ENCODE measurements around the gene LASP1NB.
"Not testable (repeated sequence)": the region's sequence is repeated elsewhere in the genome, so short reads cannot be mapped to it uniquely, and the experiment has no call there.

Gene LASP1NB

DNA sequence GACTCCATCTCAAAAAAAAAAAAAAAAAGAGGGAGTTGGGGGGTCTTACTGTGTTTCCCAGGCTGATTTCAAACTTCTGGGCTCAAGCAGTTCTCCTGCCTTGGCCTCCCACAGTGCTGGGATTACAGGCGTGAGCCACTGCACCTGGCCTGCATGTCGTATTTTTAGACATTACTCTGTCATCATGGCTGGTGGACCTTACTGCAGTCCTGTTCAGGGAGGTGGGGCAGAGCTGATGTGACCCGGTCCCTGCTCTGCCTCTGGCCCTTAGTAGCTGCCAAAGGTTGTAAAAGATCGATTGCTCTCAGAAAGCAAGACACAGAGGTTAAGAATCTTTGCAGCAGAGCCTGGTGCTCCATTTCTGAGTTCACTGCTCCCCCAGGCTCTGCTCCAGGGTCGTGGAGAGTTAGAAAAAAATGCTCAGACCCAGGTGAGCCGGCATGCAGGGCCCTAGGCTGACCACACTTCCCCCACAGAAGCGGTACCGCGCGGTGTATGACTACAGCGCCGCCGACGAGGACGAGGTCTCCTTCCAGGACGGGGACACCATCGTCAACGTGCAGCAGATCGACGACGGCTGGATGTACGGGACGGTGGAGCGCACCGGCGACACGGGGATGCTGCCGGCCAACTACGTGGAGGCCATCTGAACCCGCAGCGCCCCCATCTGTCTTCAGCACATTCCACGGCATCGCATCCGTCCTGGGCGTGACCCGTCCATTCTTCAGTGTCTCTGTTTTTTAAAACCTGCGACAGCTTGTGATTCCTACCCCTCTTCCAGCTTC, 7.1 kb upstream of the LASP1NB start:
- DNase-seq (ENCODE audit: low read depth in 2 of 2): no peak

DNA sequence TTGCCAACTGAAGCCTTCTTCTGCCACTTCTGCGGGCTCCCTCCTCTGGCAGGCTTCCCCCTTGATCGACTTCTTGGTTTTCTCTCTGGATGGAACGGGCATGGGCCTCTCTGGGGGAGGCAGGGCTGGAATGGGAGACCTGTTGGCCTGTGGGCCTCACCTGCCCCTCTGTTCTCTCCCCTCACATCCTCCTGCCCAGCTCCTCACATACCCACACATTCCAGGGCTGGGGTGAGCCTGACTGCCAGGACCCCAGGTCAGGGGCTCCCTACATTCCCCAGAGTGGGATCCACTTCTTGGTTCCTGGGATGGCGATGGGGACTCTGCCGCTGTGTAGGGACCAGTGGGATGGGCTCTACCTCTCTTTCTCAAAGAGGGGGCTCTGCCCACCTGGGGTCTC, 6.5 kb upstream of the LASP1NB start:
- DNase-seq (ENCODE audit: low read depth in 2 of 2): no peak

- no peak for DNase-seq (ENCODE audit: low read depth in 2 of 2)
Measured at GRCh38 chr17:38919316-38920078, 5.9 kb upstream of the LASP1NB start.

DNA sequence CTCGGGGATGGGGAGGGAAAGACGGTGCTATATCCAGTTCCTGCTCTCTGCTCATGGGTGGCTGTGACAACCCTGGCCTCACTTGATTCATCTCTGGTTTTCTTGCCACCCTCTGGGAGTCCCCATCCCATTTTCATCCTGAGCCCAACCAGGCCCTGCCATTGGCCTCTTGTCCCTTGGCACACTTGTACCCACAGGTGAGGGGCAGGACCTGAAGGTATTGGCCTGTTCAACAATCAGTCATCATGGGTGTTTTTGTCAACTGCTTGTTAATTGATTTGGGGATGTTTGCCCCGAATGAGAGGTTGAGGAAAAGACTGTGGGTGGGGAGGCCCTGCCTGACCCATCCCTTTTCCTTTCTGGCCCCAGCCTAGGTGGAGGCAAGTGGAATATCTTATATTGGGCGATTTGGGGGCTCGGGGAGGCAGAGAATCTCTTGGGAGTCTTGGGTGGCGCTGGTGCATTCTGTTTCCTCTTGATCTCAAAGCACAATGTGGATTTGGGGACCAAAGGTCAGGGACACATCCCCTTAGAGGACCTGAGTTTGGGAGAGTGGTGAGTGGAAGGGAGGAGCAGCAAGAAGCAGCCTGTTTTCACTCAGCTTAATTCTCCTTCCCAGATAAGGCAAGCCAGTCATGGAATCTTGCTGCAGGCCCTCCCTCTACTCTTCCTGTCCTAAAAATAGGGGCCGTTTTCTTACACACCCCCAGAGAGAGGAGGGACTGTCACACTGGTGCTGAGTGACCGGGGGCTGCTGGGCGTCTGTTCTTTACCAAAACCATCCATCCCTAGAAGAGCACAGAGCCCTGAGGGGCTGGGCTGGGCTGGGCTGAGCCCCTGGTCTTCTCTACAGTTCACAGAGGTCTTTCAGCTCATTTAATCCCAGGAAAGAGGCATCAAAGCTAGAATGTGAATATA, 4.8 kb upstream of the LASP1NB start:
- DNase-seq (ENCODE audit: low read depth in 2 of 2): no peak

GRCh38 chr17:38921756-38922411, 3.5 kb upstream of the LASP1NB start:
- no peak for DNase-seq (ENCODE audit: low read depth in 2 of 2)

DNA sequence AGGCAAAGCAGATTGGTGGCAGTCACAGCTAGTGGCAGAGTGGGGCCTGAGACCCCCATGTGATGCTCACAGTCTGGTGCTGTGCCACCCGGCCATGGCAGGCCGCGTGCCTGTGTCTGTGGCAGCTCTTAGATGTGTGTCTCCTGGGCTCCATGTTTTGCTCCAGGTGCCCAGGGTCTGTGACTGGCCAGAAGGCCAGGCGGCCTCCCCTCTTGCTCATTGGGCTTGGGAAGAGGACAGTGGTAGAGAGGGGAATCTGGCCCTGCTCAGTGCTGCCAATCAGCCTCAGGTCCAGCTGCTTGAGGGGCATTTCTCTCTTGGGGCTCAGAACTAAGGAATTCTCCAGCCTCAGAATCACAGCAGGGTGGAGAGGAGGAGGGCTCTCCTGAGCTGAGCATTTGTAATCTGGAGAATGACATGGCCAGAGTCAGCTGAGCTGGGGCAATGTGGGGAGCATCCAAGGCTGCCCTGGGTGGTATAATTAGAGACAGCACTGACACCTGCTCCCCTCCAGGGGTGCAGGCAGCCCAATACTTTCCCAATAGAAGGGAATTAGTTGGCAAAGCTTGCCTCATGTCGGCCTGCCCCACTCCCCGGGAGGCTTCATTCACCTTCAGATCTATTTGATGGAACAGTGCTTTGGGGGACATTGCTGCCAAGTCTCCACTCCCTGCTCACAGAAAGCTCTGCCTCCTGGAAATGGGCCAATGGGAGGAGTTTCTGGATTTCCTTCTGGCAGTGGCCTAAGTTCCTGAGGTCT, 2.7 kb upstream of the LASP1NB start:
- DNase-seq (ENCODE audit: low read depth in 2 of 2): no peak

GRCh38 chr17:38926293-38927070, 1.1 kb downstream of the LASP1NB start:
- no peak for DNase-seq (ENCODE audit: low read depth in 2 of 2)

DNA sequence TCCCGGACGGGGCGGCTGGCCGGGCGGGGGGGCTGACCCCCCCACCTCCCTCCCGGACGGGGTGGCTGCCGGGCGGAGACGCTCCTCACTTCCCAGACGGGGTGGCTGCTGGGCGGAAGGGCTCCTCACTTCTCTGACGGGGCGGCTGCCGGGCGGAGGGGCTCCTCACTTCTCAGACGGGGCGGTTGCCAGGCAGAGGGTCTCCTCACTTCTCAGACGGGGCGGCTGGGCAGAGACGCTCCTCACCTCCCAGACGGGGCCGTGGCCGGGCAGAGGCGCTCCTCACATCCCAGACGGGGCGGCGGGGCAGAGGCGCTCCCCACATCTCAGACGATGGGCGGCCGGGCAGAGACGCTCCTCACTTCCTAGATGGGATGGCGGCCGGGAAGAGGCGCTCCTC, 5.4 kb downstream of the LASP1NB start:
- DNase-seq (ENCODE audit: low read depth in 2 of 2): not testable (repeated sequence)

- DNase-seq (ENCODE audit: low read depth in 2 of 2): not testable (repeated sequence)
Measured at GRCh38 chr17:38933962-38934361, 8.5 kb downstream of the LASP1NB start.

DNA sequence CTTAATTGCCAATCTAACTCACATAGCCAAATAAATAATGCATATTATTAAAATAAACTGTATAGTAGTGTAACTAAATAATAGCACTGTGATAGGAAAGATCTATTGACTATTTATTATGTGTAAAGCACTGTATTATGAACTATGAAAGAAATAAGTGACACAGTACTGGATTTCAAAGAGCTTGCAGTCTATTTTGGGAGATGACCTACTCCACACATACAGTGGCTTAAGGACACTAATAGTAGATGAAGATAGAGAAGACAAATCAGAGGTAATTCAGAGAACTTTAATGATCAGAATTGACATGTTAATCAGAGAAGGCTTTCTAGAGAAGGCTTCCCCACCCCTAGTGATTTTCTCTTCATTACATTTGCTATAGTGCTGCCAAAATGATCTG, 14.6 kb downstream of the LASP1NB start:
- no peak for DNase-seq (ENCODE audit: low read depth in 2 of 2)

DNA sequence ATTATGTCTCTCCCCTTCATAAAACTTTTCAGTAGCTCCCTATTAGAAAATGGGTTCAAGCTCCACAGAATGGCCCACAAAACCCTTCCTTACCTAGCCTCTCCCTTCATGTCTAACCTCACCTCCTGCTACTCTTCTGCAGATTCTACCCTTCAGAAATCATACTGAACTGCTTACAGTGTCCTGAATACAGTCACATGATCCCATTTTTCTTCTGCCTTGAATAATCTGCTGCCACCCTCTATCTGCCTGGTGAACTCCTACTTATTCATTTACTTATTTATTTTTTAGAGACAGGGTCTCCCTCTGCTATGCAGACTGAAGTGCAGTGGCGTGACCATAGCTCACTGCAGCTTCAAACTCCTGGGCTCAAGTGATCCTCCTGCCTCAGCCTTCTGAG, 15.0 kb downstream of the LASP1NB start:
- DNase-seq (ENCODE audit: low read depth in 2 of 2): no peak

GRCh38 chr17:38942696-38943334, 17.4 kb downstream of the LASP1NB start:
- DNase-seq (ENCODE audit: low read depth in 2 of 2): no peak

- no peak for DNase-seq (ENCODE audit: low read depth in 2 of 2)
Measured at GRCh38 chr17:38943607-38944006, 18.2 kb downstream of the LASP1NB start.

DNA sequence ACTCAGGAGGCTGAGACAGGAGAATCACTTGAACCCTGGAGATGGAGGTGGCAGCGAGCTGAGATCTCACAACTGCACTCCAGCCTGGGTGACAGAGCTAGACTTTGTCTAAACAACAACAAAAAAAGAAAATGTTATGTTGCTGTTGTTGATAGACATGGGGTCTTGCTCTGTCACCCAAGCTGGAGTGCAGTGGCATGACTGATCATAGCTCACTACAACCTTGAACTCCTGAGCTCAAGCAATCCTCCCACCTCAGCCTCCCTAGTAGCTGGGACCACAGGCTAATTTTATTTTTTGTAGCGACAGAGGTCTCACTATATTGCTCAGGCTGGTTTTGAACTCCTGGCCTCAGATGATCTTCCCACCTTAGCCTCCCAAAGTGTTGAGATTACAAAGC, 21.8 kb downstream of the LASP1NB start:
- no peak for DNase-seq (ENCODE audit: low read depth in 2 of 2)

DNA sequence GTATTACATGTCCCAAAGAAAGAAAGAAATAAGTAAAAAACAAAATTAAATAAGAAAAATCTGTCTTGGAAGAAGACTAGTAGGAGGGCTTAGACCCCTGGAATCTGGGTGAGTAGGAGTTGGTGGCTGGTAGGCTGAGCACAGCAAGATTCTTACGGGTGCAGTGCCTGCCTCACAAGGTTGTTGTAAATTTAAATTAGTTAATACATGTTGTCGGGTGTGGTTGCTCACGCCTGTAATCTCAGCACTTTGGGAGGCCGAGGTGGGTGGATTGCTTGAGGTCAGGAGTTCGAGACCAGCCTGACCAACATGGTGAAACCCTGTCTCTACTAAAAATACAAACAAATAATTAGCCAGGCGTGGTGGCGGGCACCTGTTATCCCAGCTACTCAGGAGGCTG, 28.4 kb downstream of the LASP1NB start:
- not testable (repeated sequence) for DNase-seq (ENCODE audit: low read depth in 2 of 2)

GRCh38 chr17:38958326-38958725, 32.9 kb downstream of the LASP1NB start:
- no peak for DNase-seq (ENCODE audit: low read depth in 2 of 2)

- no peak for DNase-seq (ENCODE audit: low read depth in 2 of 2)
Measured at GRCh38 chr17:38958756-38959155, 33.3 kb downstream of the LASP1NB start.

DNA sequence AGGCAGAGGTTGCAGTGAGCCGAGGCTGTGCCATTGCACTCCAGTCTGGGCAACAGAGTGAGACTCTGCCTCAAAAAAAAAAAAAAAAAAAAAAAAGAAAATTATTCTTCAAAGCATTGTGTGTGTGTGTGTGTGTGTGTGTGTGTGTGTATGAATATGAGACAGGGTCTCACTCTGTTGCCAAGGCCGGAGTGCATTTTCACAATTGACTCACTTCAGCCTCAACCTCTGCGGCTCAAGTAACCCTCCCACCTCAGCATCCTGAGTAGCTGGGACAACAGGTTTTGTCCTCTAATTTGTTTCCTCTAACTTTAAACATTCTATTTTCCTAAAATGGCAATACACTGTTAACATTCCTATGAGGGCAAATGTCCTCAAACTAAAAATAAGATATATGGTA, 34.1 kb downstream of the LASP1NB start:
- no peak for DNase-seq (ENCODE audit: low read depth in 2 of 2)

GRCh38 chr17:38960402-38960801, 35.0 kb downstream of the LASP1NB start:
- DNase-seq (ENCODE audit: low read depth in 2 of 2): no peak

- no peak for DNase-seq (ENCODE audit: low read depth in 2 of 2)
Measured at GRCh38 chr17:38961413-38961812, 36.0 kb downstream of the LASP1NB start.
